Fibroblast of lung (primary cell): ENCODE results near the gene HECW1. TPM values are rescaled to one million over a fixed set of nuclear protein-coding genes. Genes with fewer than 3 reads are reported as not detected.

Experiments used
- DNase-seq, 2 donors: peaks; one replicate each; pipeline versions ENCODE4 v3.0.0 to v3.0.0-alpha.2; 2010; ENCODE audit warnings: low read depth in 2 of 2
- H2AFZ ChIP-seq: 2 replicates; pipeline ENCODE4 v1.5.1; 2012; ENCODE audit warnings: low read length, control low read depth, inconsistent platforms
- H3K27ac ChIP-seq: 2 replicates; pipeline ENCODE4 v1.5.1; 2011; ENCODE audit warnings: low read length, control low read depth; ENCODE audit not compliant: insufficient read depth
- H3K27me3 ChIP-seq: 2 replicates; pipeline ENCODE4 v1.5.1; 2011; ENCODE audit warnings: mild to moderate bottlenecking, low read length; ENCODE audit not compliant: control insufficient read depth, insufficient read depth
- H3K36me3 ChIP-seq: 2 replicates; pipeline ENCODE4 v1.5.1; 2011; ENCODE audit warnings: low read length; ENCODE audit not compliant: control insufficient read depth, insufficient read depth
- H3K4me1 ChIP-seq: 2 replicates; pipeline ENCODE4 v1.5.1; 2011; ENCODE audit warnings: low read length; ENCODE audit not compliant: control insufficient read depth, insufficient read depth; ENCODE audit errors: extremely low read depth
- H3K4me2 ChIP-seq: 2 replicates; pipeline ENCODE4 v1.5.1; 2011; ENCODE audit warnings: low read length, control low read depth; ENCODE audit not compliant: insufficient read depth; ENCODE audit errors: extremely low read depth
- H3K4me3 ChIP-seq, 4 experiments: fragments of 200-600 bp in 1 of 4; sonication (generic) in 1 of 4; replicated peaks in 1 of 4; 2 replicates each; pipeline ENCODE4 v1.5.1; 2011 to 2016; ENCODE audit warnings: low read length in 4 of 4, low read depth in 3 of 4, mild to moderate bottlenecking in 3 of 4, control low read depth in 2 of 4, inconsistent platforms in 1 of 4, mixed read lengths in 1 of 4; ENCODE audit not compliant: insufficient read depth in 1 of 4; ENCODE audit errors: control extremely low read depth in 1 of 4
- H3K79me2 ChIP-seq: 2 replicates; pipeline ENCODE4 v1.5.1; 2012; ENCODE audit warnings: mild to moderate bottlenecking, low read length, inconsistent platforms; ENCODE audit not compliant: control insufficient read depth, insufficient read depth
- H3K9ac ChIP-seq: 2 replicates; pipeline ENCODE4 v1.5.1; 2011; ENCODE audit warnings: mild to moderate bottlenecking, low read length, control low read depth; ENCODE audit not compliant: insufficient read depth
- H3K9me3 ChIP-seq: 2 replicates; pipeline ENCODE4 v1.5.1; 2012; ENCODE audit warnings: low read depth, low read length; ENCODE audit not compliant: control insufficient read depth, insufficient read depth
- H4K20me1 ChIP-seq: 2 replicates; pipeline ENCODE4 v1.5.1; 2011; ENCODE audit warnings: low read length; ENCODE audit not compliant: control insufficient read depth, insufficient read depth; ENCODE audit errors: extremely low read depth
- EZH2 ChIP-seq: IDR thresholded peaks from 2 replicates; pipeline ENCODE4 v1.5.1; 2012; ENCODE audit warnings: low read length, control low read depth, mild to moderate bottlenecking; ENCODE audit errors: missing control alignments
- polyA plus RNA-seq, 2 donors: library from polyadenylated mRNA; depleted of rRNA in 1 of 2; stranded (reverse) in 1 of 2; unstranded in 1 of 2; fragments of >200 nt; gene quantifications; 2 replicates each; pipeline ENCODE4 v1.2.1, GENCODE V29; 2011 to 2012; ENCODE audit warnings: missing spikeins in 1 of 2
- total RNA-seq: library from RNA; depleted of rRNA; stranded (reverse); fragments of >200 nt; gene quantifications from 2 replicates; pipeline ENCODE4 v1.2.1, GENCODE V29; 2014
- TF ChIP-seq, protein P1 (sequence below), 2 donors: IDR thresholded peaks in 1 of 2; conservative IDR thresholded peaks in 1 of 2; 1 replicate in 1 of 2; 2 replicates in 1 of 2; pipeline ENCODE4 v1.5.1; 2011 to 2012; ENCODE audit warnings: low read length in 2 of 2, control low read depth in 1 of 2, inconsistent platforms in 1 of 2, low read depth in 1 of 2, mild to moderate bottlenecking in 1 of 2

HECW1 gene
- total and polyA plus RNA-seq, 2 donors (not counting 1 experiment from before 2014, with no cell fraction given) = 1.1 to 6.1 TPM

DNA sequence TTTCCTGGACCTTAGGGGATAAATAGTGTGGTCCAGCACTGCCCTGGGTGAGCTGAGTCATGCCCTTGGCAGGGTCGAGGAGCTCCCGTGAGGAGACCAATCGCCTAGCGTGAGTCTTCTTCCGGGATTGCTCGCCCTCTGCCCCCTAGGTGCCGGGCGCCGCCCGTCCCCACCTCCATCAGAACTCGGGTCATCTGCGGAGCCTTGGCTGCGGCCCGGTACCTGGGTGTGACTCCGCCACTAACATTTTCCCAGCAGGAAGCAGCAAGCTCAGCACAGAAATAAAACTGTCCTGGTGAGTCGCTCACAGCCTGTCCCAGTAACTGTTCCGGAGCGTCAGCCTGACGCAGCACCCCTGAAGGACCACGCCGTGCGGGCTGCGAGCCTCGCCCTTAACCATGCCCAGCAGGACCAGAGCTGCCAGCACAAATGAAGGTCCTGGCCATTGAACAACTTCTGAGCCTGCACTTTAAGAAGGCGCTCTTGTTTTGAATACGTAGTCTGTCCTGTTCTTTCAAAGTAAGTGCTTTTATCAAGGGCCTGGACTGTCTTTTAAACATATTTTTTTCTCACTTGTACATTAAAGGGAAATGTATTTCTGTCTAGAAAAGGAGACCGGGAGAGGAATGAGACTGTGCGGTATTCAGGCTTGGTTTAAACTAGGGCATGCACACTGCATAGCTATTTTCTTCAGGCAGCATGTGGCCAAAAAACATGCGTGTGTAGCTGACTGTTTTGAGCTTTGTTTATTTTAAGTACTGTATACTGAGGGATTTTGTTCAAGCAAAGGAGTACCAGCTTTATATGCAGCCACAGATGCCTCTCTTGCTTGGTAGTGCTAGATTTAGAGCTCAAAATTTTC, 136.7 kb downstream of the HECW1 start:
- H2AFZ ChIP-seq = peak overlapping the region; percentile 74
- H3K79me2 ChIP-seq = no peaks in the 10 kb centered on the region
- no peaks in the 10 kb centered on the region for H4K20me1 ChIP-seq
- peak overlapping the region; percentile 25 to 47 (median 40) for H3K4me3 ChIP-seq
- DNase-seq = peak; percentile 60 to 83
- peak overlapping the region; percentile 68 for H3K9ac ChIP-seq
- H3K9me3 ChIP-seq = no peaks in the 10 kb centered on the region
- H3K27ac ChIP-seq = peak overlapping the region; percentile 80
- no peaks in the 10 kb centered on the region for H3K36me3 ChIP-seq
- no peak for TF ChIP-seq EZH2
- TF ChIP-seq, protein P1, sequence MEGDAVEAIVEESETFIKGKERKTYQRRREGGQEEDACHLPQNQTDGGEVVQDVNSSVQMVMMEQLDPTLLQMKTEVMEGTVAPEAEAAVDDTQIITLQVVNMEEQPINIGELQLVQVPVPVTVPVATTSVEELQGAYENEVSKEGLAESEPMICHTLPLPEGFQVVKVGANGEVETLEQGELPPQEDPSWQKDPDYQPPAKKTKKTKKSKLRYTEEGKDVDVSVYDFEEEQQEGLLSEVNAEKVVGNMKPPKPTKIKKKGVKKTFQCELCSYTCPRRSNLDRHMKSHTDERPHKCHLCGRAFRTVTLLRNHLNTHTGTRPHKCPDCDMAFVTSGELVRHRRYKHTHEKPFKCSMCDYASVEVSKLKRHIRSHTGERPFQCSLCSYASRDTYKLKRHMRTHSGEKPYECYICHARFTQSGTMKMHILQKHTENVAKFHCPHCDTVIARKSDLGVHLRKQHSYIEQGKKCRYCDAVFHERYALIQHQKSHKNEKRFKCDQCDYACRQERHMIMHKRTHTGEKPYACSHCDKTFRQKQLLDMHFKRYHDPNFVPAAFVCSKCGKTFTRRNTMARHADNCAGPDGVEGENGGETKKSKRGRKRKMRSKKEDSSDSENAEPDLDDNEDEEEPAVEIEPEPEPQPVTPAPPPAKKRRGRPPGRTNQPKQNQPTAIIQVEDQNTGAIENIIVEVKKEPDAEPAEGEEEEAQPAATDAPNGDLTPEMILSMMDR (conservative IDR thresholded peaks at IDR 0.05 in 1 of 2, IDR thresholded peaks at IDR 0.05 in 1 of 2; ENCODE audit: low read depth in 1 of 2, low read length in 2 of 2) = no peak
- peak overlapping the region; percentile 84 for H3K4me2 ChIP-seq
- H3K27me3 ChIP-seq = no peaks in the 10 kb centered on the region
- H3K4me1 ChIP-seq = peaks cover 15% of the 10 kb centered on the region

DNA sequence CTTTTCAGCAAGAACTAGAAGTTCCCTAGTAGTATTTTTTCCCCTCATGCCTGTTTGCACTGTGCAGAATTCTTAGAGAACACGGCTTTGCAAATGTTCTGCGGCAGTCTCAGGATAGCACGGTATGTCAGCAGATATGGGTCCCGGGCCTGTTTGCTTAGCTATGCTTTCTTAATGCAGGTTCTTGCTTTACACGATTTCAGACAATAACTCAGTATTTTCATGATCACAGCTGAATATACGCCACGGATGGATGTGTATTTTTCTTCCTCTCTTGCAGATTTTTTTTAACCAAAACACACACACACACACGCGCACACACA, 137.3 kb downstream of the HECW1 start:
- H2AFZ ChIP-seq = peak overlapping the region; percentile 24
- H3K4me3 ChIP-seq = peak overlapping the region; percentile 25 to 47 (median 40)
- peak overlapping the region; percentile 84 for H3K4me2 ChIP-seq
- H3K9ac ChIP-seq = no peak overlapping the region
- H3K9me3 ChIP-seq = no peaks in the 10 kb centered on the region
- DNase-seq = no peak
- no peaks in the 10 kb centered on the region for H4K20me1 ChIP-seq
- no peaks in the 10 kb centered on the region for H3K36me3 ChIP-seq
- H3K79me2 ChIP-seq = no peaks in the 10 kb centered on the region
- no peaks in the 10 kb centered on the region for H3K27me3 ChIP-seq
- H3K4me1 ChIP-seq = peaks cover 15% of the 10 kb centered on the region
- TF ChIP-seq EZH2 = no peak
- TF ChIP-seq, protein P1 (conservative IDR thresholded peaks at IDR 0.05 in 1 of 2, IDR thresholded peaks at IDR 0.05 in 1 of 2; ENCODE audit: low read depth in 1 of 2, low read length in 2 of 2) = no peak
- peak overlapping the region; percentile 80 for H3K27ac ChIP-seq

DNA sequence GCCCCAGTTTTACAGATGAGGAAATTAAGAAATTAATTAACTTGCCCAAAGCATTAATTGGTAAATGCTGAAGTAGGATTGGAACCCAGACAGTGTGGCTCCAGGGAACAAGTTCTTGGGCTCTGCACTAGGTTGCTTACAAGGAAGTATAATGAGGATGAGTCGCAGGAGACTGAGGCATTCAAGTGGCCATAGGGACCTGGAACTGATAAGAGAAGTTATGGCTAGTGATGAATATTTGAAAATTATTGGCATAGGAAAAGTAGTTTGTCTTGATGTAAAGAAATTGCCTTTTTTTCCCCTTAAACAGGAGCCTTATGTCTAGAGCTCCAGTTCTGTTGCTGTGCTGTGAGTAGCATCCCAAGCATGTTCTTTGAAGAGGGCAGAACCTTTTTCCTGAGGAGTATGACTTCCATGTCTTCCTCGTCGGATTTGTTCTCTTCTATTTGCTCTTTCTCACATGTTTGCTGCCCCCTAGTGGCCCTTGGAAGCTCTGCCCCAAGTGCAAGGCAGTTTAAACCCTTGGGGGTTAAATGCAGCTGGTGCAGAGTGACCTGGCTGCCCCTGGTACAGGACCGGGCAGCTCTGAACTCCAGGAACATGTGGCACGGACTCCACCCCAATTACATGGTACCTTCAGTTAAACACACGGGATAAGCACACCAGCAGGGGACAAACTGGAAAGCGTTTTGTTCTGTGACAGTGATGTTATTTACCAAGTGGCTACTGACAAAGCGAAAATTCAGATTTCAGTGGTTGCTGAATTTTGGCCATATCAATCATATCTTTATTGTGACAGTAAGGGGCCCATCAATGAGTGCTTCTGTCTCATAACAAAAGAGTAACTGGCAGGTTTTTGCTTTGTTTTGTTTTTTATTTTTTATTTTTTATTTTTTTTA, 148.8 kb downstream of the HECW1 start:
- H3K27ac ChIP-seq = no peak overlapping the region
- H3K79me2 ChIP-seq = no peaks in the 10 kb centered on the region
- H4K20me1 ChIP-seq = no peaks in the 10 kb centered on the region
- H3K4me1 ChIP-seq = no peaks in the 10 kb centered on the region
- peak; percentile 76 to 92 for DNase-seq
- H3K36me3 ChIP-seq = no peaks in the 10 kb centered on the region
- no peak overlapping the region for H2AFZ ChIP-seq
- no peak overlapping the region for H3K9ac ChIP-seq
- no peak overlapping the region for H3K4me3 ChIP-seq
- H3K27me3 ChIP-seq = no peaks in the 10 kb centered on the region
- TF ChIP-seq, protein P1 (conservative IDR thresholded peaks at IDR 0.05 in 1 of 2, IDR thresholded peaks at IDR 0.05 in 1 of 2; ENCODE audit: low read depth in 1 of 2, low read length in 2 of 2) = peak; percentile 96
- no peak for TF ChIP-seq EZH2
- no peak overlapping the region for H3K4me2 ChIP-seq
- no peaks in the 10 kb centered on the region for H3K9me3 ChIP-seq
